Measurements from ENCODE around the gene USP32.
A peak's percentile ranks its signal among the peaks of the same experiment; 100 is the strongest.
"Not testable (repeated sequence)": the region's sequence is repeated elsewhere in the genome, so short reads cannot be mapped to it uniquely, and the experiment has no call there.

USP32 gene

DNA sequence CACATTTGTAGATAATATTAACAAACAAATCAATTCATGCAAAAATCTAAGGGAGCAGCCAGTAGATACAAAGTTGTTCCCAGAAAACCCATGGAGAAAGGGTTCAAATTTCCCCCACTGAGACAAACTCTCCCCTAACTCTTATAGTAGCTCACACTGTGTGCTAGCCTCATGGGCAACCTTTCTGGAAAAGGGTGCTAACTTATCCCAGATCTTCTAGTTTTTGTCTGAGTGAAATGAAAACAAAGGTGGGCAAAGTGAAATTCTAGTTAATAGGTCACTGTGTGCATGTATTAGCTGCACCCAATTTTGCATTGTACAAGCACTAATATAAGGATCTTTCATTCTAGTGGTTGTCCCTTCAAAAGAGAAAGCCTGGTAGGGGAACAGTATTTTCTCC, 9.9 kb upstream of the USP32 start:
- no peak for DNase-seq

DNA sequence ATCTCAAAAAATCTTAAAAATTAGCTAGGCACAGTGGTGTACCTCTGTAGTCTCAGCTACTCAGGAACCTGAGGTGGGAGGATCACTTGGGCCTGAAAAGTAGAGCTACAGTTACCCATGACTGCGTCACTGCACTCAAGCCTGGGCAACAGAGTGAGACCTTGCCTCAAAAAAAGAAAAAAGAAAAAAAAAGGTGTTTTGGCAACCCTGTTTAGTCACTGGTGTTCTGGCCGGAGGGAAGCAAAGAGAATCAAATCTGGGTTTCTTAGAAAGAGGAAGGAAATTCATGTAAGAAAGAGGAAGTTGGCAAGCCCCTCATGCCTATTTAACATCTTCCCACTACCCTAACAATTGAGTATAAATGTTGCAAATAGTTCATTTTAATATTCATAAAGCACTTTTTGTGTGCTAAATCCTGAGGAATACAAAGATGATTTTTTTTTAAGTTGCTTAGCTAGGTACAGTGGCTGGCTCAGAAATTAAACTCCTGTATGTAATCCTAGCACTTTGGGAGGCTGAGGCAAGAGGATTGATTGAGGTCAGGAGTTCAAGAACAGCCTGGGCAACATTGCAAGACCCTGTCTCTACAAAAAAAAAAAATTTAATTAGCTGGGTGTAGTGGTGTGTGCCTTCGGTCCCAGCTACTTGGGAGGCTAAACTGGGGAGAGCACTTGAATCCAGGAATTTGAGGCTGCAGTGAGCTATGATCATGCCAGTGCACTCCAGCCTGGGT, 6.5 kb upstream of the USP32 start:
- DNase-seq, result no peak

DNA sequence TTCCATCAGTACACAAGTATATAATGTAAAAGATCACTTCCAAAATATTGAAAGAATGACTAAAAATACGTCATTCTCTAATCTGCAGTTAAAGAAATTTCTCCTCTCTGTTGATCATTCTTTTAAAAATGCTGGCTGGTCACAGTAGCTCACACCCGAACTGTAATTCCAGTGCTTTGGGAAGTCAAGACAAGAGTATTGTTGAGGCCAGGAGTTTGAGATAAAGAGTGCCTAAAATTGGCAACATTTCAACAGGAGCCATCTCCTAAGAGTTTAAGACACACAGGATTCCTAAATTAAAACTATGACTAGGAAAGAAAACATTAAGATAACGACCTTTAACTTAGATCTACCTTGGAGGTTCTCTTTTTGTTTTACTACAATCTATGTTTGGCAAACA, 4.5 kb upstream of the USP32 start:
- no peak for DNase-seq

DNA sequence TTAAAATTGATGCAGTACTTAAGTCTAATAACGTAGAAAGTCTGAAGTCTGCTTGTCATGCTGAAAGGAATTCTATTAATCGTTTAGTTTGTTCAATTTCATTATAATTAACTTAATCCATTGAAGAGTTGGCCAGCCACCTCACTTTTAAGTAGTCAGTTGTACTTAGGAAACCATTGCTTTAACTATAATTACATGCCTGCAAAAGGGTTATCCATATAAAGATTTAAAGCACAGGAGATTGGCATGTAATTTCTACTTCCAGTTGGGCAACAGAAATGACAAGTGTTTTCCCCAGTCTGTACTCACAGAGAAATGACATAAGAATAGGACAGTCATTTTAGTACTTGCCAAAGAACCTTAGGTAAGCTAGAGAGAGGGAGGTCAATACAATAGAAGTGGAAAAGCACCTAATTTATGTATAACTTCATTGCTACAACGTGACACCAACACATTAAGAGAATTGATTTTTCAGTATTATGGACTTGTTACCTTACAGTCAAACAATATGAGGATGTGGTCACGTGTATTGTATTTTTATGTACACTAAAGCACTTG, 3.7 kb upstream of the USP32 start:
- no peak for DNase-seq

DNA sequence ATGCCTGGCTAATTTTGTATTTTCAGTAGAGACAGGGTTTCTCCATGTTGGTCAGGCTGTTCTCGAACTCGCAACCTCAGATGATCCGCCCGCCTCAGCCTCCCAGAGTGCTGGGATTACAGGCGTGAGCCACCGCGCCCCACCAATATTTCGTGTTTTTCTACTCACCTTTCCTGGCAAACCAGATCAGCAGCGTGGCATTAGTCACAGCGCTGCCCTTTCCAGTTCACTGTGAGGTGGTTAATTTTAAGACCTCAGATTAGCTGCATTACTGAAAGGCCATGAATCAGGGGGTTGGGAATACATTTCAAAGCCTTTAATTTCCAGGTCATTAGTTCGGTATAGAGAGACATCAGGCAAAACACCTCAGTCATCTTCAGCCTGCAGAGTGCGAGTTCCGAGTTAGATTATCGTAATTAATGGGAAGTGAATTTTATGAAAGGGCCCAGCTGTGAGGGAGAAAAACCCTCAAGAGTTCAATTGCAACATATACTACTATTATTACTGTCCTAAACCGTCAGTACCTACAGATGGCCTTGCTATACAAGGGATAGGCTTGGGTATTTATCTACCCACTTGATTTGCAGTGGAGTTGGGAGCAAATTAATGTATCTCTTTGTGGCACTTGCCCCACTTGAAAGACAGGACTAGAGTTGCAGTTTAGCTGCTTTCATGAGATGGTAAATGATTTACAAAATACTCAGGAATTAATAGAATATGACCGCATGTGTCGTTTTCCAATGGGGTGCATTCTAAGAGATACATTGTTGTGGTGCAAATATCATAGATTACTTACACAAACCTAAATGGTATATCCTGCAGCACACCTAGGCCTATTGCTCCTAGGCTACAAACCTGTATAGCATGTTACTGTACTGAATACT, 2.1 kb upstream of the USP32 start:
- no peak for DNase-seq

DNA sequence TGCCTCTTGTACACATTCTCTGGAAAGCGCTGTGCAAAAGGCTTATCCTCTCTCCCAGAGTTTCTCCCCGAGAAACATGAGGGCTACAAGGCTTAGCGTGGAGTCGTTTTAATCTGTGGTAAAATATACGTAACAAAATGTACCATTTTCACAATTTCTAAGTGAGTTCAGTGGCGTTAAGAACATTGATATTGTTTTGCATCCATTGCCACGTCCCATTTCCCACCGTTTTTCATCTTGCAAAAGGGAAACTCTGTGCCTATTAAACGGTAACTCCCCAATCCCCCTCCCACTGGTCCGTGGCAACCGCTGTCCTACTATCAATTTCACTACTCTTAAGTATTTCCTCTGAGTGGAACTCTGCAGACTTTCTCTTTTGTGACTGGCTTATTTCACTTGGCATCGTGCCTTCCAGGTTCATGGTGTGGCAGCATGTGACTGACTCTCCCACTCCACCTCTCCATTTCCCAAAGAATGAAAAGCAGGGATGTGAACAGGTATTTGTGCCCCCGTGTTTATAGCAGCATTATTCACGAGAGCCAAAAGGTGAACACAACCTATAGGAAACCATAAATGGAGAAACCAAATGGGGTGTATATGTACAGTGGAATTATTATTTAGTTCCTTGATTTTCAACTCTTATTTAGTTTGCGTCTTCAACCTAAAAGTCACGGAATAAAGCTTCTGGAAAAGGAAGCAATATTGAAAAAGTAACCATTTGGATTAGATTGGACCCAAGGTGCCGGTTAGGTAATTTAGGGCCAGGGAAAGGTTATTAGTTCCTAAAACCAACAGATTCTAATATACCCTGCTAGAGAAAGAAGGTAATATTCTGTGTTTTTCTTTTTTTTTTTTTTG, 1.1 kb upstream of the USP32 start:
- DNase-seq, result peak; percentile 59

DNA sequence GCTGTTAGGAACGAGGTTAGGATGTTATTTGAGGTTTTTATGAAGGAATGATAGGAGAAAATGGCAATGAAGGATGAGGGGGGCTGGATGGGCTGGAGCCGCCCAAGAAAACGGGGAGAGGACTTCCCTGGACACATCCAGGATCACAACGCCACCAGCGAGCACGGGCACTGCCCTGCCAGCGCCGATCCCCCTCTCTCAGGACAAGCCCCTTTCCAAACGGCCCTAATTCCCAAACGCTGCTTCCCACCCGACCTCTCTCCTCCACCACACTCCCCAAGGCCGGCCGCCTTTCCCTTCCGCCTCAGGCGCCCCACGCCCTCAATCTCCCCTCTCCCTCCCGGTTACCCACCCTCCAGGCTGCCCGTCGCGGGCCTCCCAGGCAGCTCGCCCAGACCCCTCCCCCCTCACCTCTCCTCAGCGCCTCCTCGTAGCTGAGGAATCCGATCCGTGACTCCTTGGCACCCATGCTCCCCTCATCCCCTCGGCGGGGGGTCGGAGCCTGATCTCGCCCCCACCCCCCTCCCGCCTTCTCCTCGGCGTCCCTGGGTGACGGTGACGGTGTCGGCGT, 377 bp downstream of the USP32 start:
- DNase-seq, result no peak

DNA sequence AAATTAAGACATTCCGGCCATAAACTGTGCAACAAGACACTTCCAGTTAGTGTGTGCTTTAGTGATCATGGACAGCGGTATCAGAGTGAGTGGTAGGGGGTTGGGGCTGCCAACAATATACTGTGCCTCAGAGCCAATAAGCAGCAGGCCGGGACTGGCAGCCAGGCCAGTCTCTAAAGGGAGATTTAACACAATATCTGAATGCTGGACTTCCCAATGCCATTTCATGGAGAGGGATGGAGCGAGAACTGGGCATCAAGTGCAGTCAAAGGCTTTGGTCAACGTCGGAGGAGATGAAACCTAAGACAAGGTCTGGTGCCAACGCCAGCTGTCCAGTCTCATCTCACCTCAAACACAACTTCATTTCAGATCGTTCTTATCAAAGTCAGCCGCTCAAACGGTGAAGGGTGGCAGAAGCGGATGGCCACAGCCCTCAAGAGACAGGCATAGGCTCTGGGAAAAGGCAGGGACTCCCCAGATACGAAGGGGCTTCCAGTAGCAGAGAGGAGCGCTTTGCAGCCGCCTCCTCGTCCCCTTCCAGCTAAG, 935 bp downstream of the USP32 start:
- peak; percentile 37 for DNase-seq

DNA sequence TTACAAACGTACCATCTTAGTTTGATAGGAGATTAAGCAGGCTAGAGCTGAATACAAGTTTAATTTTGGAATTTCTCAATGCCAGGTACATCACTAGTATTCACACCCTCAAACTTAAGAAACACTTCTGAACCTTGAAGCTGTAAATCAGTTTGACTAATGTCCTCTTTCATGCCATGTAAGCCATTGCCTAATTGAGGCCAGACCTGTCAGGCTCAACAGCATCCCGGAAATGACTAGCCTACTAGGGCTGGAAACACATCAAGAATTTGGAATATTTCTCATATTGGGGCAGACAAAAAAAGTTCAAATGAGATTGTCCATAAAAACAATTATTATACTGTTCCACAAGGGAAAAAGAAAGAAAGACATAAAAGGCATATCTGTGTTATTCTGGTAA, 1.7 kb downstream of the USP32 start:
- DNase-seq, result no peak

DNA sequence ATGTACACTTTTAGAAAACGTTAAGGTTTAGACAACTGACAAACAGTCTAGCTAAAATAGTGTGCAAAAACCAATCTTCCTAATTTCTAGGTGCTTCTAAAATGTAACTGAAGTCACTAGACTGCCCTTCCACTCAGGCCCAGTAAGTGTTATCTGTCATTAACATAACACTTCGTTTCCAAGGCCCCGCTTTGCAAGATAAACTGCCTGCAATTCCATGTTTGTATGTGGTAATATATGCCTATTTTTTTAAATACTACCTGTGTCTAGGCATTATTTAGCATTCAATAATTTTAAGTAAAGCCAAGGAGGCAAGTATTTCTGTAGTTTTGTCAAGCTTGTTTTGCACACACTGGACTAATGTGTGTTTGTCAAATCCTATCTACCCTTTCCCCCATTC, 3.2 kb downstream of the USP32 start:
- no peak for DNase-seq

DNA sequence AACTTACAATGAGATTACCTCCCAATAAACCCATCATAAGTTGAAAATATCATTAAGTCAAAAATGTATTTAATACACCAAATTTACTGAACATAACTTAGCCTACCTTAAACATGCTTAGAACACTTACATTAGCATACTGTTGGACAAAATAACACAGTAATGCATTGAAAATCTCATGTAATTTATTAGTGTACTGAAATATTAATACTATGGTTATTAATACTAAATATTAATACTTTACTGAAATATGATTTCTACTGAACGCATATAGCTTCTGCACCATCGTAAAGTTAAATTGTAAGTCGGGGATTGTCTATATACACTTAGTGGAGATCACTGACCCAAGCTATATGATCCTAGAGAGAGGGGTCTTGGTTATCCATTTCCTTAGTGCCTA, 4.3 kb downstream of the USP32 start:
- no peak for DNase-seq

DNA sequence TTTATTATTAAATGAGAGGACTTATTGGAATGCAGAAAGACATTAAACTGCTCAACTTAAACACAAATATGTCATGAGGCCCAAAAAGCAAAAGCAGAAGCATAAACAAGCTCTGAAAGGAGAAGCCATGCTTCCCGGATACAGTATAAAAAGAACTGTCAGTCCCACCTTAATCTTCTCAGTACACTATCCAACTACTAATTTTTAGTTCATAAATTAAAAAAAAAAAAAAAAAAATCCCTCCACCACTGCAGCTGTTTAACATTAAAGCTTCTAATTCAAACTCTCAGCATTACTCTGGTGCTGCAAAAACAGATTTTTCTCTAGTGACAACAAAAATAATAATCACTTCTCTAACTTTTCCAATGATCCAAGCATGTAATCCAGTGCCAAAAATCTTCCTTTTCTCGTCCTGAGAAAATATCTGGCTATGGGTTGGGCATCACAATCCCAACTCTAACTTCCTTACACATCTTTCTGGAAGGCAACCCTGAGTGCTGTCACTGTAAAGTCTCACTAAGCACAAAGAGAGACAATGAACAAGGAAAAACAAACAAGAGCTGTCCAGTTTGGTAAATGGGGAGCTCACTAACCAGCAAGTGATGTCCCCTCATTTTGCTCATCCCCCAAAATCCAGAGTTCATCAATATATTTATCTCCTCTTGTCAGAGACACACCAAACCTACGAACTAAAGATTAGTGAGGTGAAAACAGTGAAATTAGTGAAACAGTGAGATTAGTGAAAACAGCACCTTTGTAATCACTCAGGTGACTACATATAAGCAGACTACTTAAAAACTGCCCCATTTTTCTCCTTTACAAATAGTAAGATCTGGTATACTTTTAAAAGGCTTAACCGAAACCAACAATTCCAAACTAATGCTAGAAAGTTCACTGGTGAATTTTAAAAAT, 5.5 kb downstream of the USP32 start:
- no peak for DNase-seq

DNA sequence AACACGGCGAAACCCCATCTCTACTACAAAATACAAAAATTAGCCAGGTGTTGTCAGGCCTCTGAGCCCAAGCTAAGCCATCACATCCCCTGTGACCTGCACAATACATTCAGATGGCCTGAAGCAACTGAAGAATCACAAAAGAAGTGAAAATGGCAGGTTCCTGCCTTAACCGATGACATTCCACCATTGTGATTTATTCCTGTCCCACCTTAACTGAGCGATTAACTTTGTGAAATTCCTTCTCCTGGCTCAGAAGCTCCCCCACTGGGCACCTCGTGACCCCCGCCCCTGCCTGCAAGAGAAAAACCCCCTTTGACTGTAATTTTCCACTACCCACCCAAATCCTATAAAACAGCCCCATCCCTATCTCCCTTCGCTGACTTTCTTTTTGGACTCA, 7.0 kb downstream of the USP32 start:
- not testable (repeated sequence) for DNase-seq

DNA sequence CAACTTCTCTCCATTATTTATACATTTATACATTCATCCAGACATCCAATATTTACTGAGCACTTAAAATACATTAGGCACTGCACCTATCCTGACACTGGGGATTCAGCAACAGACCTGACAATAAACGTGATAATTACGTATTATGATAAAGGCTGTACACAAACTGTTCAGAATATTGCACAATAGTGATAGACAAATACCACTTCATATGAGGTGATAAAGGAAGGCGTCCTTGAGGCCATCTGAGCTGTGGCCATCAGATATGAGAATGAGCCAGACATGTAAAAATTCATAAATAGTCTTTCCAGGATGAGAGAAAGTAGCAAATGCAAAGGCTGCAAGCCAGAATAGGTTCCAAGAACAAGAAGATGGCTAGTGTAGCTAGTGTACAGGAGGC, 8.6 kb downstream of the USP32 start:
- peak; percentile 29 for DNase-seq

DNA sequence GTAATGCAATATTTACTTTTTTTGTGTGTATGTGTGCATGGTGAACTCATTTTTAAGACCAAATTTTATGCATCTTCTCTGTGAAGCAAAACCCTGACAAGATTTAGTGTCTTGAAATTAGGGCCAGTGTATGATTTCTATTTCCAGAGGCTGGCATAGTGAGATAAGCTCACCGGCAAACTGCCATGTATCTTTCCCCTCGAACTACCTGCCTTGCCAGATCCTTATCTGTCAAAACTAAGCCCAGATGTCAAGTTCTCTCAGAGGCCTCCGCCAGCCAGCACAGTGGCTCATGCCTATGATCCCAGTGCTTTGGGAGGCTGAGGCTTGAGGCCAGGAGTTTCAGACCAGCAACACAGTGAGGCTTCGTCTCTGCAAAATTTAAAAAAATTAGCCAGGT, 10.0 kb downstream of the USP32 start:
- DNase-seq, result no peak

DNA sequence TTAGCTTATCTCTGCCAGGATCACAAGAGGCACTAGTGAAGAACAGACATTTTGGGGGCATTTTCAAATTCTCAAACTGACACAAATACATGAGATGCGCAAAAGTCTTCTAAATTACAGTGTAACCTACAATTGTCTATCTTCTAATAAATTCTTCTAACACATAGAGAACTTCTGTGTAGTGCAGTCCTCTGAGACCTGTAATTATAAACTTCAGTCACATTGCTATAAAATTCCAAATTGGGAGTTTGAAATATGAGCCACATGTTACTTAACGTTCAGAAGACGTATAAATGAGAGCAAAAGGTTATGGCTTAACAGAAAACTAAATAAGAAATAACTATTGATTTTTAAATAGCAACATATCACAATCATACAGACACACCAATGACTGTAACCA, 12.5 kb downstream of the USP32 start:
- DNase-seq, result not testable (repeated sequence)

DNA sequence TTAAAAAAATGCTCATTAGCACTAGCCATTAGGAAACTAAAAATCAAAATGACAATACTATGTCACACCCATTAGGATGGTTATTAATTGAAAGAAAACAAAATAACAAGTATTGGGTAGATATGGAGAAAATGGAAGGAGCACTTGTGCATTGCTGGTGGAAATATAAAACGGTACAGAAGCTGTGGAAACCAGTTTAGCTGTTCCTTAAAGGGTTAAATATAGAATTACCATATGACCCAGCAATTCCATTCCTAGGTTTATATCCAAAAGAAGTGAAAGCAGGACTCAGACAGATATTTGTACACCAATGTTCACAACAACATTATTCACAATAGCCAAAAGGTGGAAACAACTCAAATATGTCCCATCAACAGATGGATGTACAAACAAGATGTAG, 13.7 kb downstream of the USP32 start:
- DNase-seq, result not testable (repeated sequence)

DNA sequence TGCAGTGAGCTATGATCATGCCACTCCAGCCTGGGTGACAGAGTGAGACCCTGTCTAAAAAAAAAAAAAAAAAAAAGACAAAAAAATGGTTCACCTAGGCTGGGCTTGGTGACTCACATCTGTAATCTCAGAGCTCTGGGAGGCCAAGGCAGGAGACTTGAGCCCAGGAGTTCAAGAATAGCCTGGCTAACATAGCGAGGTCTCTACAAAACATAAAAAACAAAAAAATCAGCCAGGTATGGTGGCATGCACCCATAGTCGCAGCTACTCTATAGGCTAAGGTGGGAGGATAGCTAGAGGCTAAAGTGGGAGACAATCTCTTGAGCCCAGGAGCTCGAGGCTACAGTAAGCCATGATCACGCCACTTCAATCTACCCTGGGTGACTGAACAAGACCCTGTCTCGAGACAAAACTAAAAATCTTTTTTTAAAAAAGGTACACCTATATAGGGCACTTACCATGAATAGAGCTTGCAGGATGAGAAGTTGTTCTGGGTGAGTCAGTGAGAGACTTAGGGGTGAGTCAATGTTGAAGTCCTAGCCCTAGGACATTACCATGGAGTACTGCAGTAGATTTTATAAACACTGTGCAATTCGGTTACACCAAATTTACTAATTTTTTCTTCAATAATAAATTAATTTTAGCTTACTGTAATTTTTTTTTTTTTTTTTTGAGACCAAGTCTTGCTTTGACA, 19.0 kb downstream of the USP32 start:
- DNase-seq, result no peak

DNA sequence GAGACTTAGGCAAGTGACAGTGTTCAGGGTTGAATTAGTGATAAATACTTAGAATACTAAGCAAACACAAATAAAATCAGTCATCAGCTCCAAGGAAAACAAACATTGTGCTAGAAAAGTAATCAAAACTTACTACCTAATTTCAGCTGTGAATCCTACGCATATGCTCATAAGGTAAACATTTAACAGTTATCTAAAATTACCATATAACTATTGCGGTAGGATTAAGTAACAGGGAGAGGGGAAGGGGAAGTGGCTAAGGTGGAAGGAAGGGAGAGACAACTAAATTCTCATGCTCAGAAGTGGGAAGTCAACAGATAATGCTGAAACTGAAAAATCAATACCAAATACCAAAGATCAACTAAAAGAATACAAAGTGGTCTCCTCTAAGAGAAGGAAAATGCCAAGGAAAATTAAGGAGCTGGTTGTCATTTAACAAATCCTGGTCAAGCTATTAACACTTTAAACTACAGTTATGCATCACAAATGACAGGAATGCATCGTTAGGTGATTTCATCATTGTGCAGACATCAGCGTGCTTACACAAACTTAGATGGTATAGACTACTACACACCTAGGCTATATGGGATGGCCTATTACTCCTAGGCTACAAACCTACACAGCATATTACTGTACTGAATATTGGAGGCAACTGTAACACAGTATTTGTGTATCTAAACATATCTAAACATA, 20.0 kb downstream of the USP32 start:
- no peak for DNase-seq

DNA sequence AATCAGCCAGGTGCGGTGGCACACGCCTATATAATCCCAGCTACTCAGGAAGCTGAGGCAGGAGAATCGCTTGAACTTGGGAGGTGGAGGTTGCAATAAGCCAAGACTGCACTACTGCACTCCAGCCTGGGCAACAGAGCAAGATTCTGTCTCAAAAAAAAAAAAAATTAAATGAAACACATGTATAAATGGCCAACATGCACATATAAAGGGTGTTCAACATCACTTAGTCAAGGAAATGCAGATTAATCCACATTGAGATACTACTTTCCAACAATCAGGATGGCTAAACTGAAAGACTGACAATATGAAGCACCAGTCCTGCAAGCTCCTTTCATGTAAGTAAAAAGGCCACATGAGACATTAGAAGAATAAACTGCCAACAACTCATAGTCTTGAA, 20.5 kb downstream of the USP32 start:
- no peak for DNase-seq
